Hypothalamus (tissue), 51 donors: Measurements from ENCODE around the gene ITGAL.
A peak's percentile ranks its signal among the peaks of the same experiment; 100 is the strongest.
"Not testable (repeated sequence)": the region's sequence is repeated elsewhere in the genome, so short reads cannot be mapped to it uniquely, and the experiment has no call there.

Experiments
- DNase-seq, 51 donors: peaks; one replicate each; lab custom pipeline; 2025; lab: John Stamatoyannopoulos, UW

ITGAL gene

GRCh38 chr16:30457256-30457655 lies 15.3 kb upstream of the ITGAL start:
- DNase-seq, result no peak

GRCh38 chr16:30457743-30458560 lies 14.6 kb upstream of the ITGAL start:
- DNase-seq, result no peak

- DNase-seq, result peak in 2 of 51 donors; percentile 1 to 8
Observed at GRCh38 chr16:30458561-30459394, 13.8 kb upstream of the ITGAL start.

GRCh38 chr16:30459456-30459855 lies 13.1 kb upstream of the ITGAL start:
- DNase-seq, result no peak

- not testable (repeated sequence) for DNase-seq
Observed at GRCh38 chr16:30461426-30461825, 11.1 kb upstream of the ITGAL start.

- DNase-seq, result no peak
Observed at GRCh38 chr16:30464078-30464477, 8.5 kb upstream of the ITGAL start.

- DNase-seq, result no peak
Observed at GRCh38 chr16:30470170-30470512, 2.4 kb upstream of the ITGAL start.

GRCh38 chr16:30470632-30470995 lies 1.9 kb upstream of the ITGAL start:
- no peak for DNase-seq

GRCh38 chr16:30473231-30474073 lies 910 bp downstream of the ITGAL start:
- DNase-seq, result no peak

- no peak for DNase-seq
Observed at GRCh38 chr16:30474074-30474452, 1.5 kb downstream of the ITGAL start.

GRCh38 chr16:30474684-30475083 lies 2.1 kb downstream of the ITGAL start:
- no peak for DNase-seq

GRCh38 chr16:30476991-30477390 lies 4.4 kb downstream of the ITGAL start:
- DNase-seq, result no peak

GRCh38 chr16:30477773-30478172 lies 5.2 kb downstream of the ITGAL start:
- DNase-seq, result not testable (repeated sequence)

GRCh38 chr16:30478766-30479478 lies 6.4 kb downstream of the ITGAL start:
- no peak for DNase-seq

GRCh38 chr16:30481381-30481780 lies 8.8 kb downstream of the ITGAL start:
- no peak for DNase-seq

- no peak for DNase-seq
Observed at GRCh38 chr16:30482366-30482765, 9.8 kb downstream of the ITGAL start.

- DNase-seq, result no peak
Observed at GRCh38 chr16:30484887-30485286, 12.3 kb downstream of the ITGAL start.

- no peak for DNase-seq
Observed at GRCh38 chr16:30485818-30486436, 13.4 kb downstream of the ITGAL start.

GRCh38 chr16:30488764-30489605 lies 16.4 kb downstream of the ITGAL start:
- DNase-seq, result no peak
